ENCODE results near the gene TGFBR3L.

- TF ChIP-seq CTCF (IDR thresholded peaks at IDR 0.05) (no peak), POLR2A (IDR thresholded peaks at IDR 0.05) (no peak)
Measured at GRCh38 chr19:7915250-7916102, 846 bp downstream of the TGFBR3L start.
